ENCODE data around the gene SCRN2.

SCRN2 gene

DNA sequence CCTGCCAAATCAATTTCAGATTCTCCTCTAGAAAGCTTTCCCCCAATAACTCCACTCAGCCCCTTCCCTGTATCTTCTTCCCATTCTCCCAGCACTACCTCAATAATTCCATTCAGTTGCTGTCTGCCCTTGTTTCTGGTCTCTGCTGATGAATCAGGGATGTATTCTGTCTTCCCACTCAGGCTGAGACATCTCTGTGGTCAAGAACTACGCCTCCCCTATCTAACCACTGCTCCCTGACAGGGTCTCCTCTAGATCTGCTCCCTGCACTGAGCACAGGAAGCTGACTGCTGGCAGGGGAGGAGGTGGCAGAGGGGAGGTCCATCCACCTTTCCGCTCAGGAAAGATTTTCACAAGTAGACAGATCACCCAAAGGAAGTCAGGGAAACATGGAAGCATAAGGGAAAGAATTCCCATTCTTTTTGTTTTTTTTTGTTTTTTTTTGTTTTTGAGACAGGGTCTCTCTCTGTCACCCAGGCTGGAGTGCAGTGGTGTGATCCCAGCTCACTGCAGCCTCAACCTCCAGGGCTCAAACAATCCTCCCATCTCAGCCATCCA lies 38.0 kb upstream of the SCRN2 start:
- H3K27ac ChIP-seq (ENCODE audit: low read depth, low read length), result no peak overlapping the region
- no peak overlapping the region for H3K4me3 ChIP-seq (ENCODE audit: low read depth, low read length)
- no peaks in the 10 kb centered on the region for H3K79me2 ChIP-seq (ENCODE audit: control insufficient read depth, insufficient read depth, low read length, unreplicated experiment)
- no peaks in the 10 kb centered on the region for H3K36me3 ChIP-seq (ENCODE audit: insufficient read depth, low read length)
- H2AFZ ChIP-seq (ENCODE audit: low read length, unreplicated experiment), result no peak overlapping the region
- H3K27me3 ChIP-seq (ENCODE audit: insufficient read depth, low read length), result peaks cover 6% of the 10 kb centered on the region
- peaks cover 26% of the 10 kb centered on the region for H3K4me1 ChIP-seq (ENCODE audit: control insufficient read depth, insufficient read depth, low read length, unreplicated experiment)

DNA sequence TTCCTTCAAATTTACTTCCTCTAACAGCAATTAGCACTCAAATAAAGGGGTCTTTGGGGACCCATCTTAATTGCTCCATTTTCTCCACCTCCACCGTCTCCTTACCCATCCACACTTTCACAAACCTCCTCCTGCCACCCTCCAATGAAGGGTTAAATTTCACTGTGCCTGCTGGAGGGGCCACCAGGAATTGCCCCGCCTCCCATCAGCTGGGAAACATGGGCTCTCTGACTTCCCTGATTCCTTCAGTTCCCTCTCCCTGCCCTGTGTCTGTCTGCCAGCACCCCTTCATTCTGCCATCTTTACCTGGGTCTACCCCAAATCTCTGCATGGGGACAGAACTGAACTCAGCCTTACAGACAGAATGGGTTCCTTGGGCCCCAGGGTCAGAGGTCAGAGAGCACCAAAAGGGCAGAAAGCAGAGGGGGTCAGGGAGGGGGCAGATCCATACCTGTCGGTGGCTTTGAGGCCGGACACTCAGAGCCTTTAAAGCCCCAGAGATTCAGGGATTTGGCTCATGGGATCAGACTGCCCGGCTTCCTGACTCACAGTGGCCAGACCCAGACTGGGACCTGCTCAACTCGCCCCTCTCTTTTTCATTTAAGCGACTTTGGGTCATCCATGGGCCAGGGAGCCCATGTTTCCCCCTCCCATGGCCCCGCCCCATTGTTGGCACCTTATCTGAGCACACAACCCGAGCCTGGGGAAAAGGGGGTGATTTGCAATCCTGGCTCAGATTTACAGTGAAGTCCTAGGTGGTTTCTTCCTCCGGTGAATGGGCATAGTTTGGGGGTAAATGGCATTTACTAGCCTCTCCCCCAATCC lies 37.3 kb upstream of the SCRN2 start:
- Histone ChIP-seq H3K27me3 (ENCODE audit: insufficient read depth, low read length) (peaks cover 12% of the 10 kb centered on the region), H3K79me2 (ENCODE audit: control insufficient read depth, insufficient read depth, low read length, unreplicated experiment) (no peaks in the 10 kb centered on the region), H3K36me3 (ENCODE audit: insufficient read depth, low read length) (no peaks in the 10 kb centered on the region), H3K4me3 (ENCODE audit: low read depth, low read length) (no peak overlapping the region), H3K27ac (ENCODE audit: low read depth, low read length) (no peak overlapping the region), H3K4me1 (ENCODE audit: control insufficient read depth, insufficient read depth, low read length, unreplicated experiment) (peaks cover 26% of the 10 kb centered on the region), H2AFZ (ENCODE audit: low read length, unreplicated experiment) (no peak overlapping the region)

DNA sequence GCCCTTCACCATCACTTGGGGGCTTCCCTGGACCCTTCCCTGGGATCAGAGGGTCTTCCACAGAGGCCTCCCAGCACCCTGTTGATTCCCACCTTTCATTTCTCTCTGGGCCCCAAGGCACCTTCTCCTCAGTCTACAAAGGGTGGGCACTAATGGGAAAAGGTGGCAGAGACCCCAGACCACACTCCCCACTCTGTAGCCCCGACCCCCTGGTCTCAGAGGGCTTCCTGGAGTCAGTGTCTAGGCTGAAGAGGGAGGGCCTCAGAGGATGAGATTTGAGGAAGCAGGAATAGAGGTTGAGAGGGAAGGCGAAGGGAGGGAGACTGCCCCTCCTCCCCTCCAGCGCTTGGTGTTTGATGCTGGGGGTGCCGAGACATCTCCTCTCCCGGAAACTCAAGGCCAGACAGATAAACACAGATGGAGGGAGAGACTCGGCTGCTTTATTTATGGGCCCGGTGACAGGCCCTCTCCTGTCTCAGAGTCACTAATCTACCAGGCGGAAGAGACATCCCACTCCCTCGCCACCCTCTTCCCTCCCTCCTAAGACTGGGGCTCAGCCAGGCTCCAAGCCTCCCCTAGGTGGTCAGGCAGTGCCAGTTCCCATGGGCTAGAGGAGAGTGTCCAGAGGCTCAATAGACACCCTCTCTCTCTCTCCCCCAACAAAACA lies 36.4 kb upstream of the SCRN2 start:
- H3K27ac ChIP-seq (ENCODE audit: low read depth, low read length), result no peak overlapping the region
- no peak overlapping the region for H2AFZ ChIP-seq (ENCODE audit: low read length, unreplicated experiment)
- no peaks in the 10 kb centered on the region for H3K36me3 ChIP-seq (ENCODE audit: insufficient read depth, low read length)
- peaks cover 21% of the 10 kb centered on the region for H3K27me3 ChIP-seq (ENCODE audit: insufficient read depth, low read length)
- no peak overlapping the region for H3K4me3 ChIP-seq (ENCODE audit: low read depth, low read length)
- H3K79me2 ChIP-seq (ENCODE audit: control insufficient read depth, insufficient read depth, low read length, unreplicated experiment), result no peaks in the 10 kb centered on the region
- peaks cover 26% of the 10 kb centered on the region for H3K4me1 ChIP-seq (ENCODE audit: control insufficient read depth, insufficient read depth, low read length, unreplicated experiment)

DNA sequence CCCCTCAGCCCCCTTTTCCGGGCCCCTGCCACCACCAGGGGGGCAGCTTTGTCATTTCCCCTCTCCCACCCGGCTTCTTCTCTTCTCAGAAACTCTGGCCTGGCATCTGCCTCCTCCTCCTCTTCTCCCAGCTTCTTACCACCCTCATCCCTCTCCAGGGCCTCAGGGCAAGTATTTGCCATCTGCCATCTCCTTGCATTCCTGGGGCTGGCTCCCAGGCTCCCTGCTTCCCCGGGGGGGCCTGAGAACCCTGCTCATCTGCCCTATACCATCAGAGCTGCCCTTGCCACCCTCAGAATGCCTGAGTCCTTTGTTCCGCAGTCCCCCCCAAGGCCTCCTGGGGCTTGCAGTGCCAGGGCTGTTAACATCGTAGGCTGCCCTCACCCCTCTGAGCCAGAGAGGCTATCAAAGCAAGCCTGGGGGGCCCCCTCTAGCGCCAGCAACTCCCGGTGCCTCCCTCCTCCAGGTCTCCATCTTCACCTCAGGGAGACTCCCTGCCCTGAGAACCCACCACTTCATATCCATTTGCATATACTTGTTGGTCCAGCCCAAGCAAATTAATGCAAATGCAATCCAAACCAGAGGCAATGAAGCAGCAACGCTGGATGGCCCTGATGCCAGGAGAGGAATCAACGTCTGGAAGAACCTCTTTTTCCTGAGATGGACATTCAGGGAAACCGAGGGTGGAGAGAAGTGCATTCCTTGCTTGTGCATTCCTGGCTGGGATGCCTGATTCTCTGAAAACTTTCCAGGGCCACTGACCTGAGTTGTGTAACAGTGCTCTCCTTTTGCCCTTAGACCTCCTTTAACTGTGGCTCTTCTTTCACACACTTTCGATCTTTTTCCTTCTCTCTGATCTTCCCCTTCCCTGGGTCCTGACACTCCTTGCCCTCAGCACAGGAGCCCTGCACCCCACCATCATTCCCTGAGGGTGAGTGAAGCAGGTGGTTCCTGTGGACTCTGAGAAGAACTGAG lies 34.2 kb upstream of the SCRN2 start:
- H3K27ac ChIP-seq (ENCODE audit: low read depth, low read length), result no peak overlapping the region
- H3K79me2 ChIP-seq (ENCODE audit: control insufficient read depth, insufficient read depth, low read length, unreplicated experiment), result no peaks in the 10 kb centered on the region

DNA sequence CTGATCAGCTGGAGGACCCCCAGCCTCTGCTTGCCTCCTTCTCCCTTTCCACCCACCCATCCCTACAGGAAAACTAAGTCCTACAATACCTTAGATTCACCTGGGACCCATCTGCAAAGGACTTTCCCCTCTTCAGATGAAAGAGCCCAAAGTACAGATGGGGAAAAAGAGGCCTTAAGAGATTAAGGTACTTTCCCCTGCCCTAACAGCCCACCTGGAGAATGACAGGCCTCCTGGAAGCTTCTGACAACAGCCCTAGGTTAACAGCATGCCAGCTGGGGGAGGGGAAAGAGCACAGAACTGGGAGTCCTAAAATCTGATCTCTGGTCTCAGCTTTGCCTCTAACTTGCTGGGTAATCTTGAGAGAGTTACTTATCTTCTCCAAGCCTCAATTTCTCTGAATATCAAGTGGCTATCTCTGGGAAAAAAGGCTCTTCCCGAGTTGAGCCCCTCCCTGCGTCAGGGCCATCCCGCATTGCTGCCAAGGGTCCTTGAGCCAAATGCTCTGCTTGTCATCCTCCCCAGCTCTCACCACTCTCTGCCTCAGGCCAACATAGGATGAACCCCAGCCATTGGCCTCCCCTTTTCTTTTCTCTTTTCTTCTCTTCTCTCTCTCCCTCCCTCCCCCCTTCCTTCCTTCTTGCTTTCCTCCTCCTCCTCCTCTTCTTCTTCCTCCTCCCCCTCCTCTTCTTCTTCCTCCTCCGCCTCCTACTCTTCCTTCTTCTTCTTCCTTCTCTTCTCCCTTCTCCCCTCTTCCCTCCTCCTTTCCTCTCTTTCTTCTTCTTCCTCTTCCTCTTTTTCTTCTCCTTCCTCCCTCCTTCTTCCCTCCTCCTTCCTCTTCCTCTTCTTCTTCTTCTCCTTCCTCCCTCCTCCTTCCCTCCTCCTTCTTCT lies 32.4 kb upstream of the SCRN2 start:
- H3K27me3 ChIP-seq (ENCODE audit: insufficient read depth, low read length), result peaks cover 60% of the 10 kb centered on the region
- no peaks in the 10 kb centered on the region for H3K36me3 ChIP-seq (ENCODE audit: insufficient read depth, low read length)
- peaks cover 9% of the 10 kb centered on the region for H3K4me1 ChIP-seq (ENCODE audit: control insufficient read depth, insufficient read depth, low read length, unreplicated experiment)
- H3K4me3 ChIP-seq (ENCODE audit: low read depth, low read length), result no peak overlapping the region
- H2AFZ ChIP-seq (ENCODE audit: low read length, unreplicated experiment), result no peak overlapping the region
- no peaks in the 10 kb centered on the region for H3K79me2 ChIP-seq (ENCODE audit: control insufficient read depth, insufficient read depth, low read length, unreplicated experiment)
- H3K27ac ChIP-seq (ENCODE audit: low read depth, low read length), result no peak overlapping the region

More for the DNA sequence above, 34.2 kb upstream of the SCRN2 start:
- Histone ChIP-seq H3K27me3 (ENCODE audit: insufficient read depth, low read length) (peaks cover 42% of the 10 kb centered on the region), H3K4me3 (ENCODE audit: low read depth, low read length) (no peak overlapping the region), H2AFZ (ENCODE audit: low read length, unreplicated experiment) (no peak overlapping the region), H3K36me3 (ENCODE audit: insufficient read depth, low read length) (no peaks in the 10 kb centered on the region), H3K4me1 (ENCODE audit: control insufficient read depth, insufficient read depth, low read length, unreplicated experiment) (peaks cover 17% of the 10 kb centered on the region)

DNA sequence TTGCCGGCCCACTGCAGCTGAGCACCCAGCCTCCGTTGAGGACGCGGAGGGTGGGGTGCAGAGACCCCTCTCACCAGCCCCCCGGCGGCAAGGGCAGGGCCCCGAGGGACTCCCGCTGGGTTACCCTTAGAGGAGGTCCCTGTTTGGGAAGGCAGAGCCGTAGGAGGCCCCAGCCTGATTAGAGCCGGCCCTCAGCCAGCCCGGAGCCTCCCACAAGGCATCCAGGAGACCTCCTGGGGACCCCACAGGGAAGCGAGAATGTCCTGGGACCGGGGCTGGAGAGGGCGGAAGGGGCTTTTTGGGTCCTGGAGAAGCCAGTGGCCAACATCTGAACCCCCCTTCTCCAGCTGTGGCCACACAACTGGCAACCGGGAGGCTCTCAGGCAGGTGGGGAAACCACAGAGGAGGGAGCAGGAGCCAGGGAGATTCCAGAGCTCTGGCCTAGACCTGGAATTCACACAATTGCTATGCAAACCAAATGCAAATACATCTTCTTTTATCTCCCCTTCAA lies 31.6 kb upstream of the SCRN2 start:
- no peak overlapping the region for H2AFZ ChIP-seq (ENCODE audit: low read length, unreplicated experiment)
- H3K4me1 ChIP-seq (ENCODE audit: control insufficient read depth, insufficient read depth, low read length, unreplicated experiment), result peaks cover 3% of the 10 kb centered on the region
- H3K36me3 ChIP-seq (ENCODE audit: insufficient read depth, low read length), result no peaks in the 10 kb centered on the region
- H3K79me2 ChIP-seq (ENCODE audit: control insufficient read depth, insufficient read depth, low read length, unreplicated experiment), result no peaks in the 10 kb centered on the region
- no peak overlapping the region for H3K4me3 ChIP-seq (ENCODE audit: low read depth, low read length)
- peaks cover 62% of the 10 kb centered on the region for H3K27me3 ChIP-seq (ENCODE audit: insufficient read depth, low read length)
- H3K27ac ChIP-seq (ENCODE audit: low read depth, low read length), result no peak overlapping the region

DNA sequence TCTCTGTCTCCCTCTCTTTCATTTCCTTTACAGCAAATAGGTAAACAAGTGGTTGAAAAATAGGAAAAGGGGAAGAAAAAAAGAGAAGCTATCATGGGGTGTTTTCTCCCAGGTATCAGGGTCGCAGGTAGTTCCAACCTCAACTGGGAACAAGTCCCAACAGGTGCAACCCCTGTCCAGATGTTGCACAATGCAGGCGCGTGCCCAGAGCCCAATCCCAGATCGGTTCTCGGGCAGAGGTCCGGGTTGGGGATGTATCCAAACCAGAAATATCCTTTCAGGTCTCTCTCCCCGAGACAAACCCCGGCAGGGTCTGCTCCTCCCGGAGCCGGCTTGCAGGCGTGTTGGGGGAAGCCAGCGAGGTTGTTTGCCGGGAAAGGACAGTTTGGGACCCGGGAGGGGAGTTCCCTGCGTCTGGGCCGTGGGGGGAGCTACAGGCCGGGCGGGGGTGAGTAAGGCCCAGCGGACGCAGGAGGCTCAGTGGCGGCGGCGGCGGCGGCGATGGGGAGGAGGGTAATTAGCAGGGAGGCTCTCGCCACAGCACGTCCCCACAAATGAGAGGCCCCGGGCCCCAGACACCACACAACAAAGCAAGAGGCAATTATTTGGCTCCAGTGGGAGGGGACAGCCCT lies 31.1 kb upstream of the SCRN2 start:
- Histone ChIP-seq H3K4me3 (ENCODE audit: low read depth, low read length) (no peak overlapping the region), H3K36me3 (ENCODE audit: insufficient read depth, low read length) (no peaks in the 10 kb centered on the region), H3K4me1 (ENCODE audit: control insufficient read depth, insufficient read depth, low read length, unreplicated experiment) (peaks cover 3% of the 10 kb centered on the region), H3K79me2 (ENCODE audit: control insufficient read depth, insufficient read depth, low read length, unreplicated experiment) (no peaks in the 10 kb centered on the region), H3K27ac (ENCODE audit: low read depth, low read length) (no peak overlapping the region), H3K27me3 (ENCODE audit: insufficient read depth, low read length) (peaks cover 62% of the 10 kb centered on the region), H2AFZ (ENCODE audit: low read length, unreplicated experiment) (no peak overlapping the region)

DNA sequence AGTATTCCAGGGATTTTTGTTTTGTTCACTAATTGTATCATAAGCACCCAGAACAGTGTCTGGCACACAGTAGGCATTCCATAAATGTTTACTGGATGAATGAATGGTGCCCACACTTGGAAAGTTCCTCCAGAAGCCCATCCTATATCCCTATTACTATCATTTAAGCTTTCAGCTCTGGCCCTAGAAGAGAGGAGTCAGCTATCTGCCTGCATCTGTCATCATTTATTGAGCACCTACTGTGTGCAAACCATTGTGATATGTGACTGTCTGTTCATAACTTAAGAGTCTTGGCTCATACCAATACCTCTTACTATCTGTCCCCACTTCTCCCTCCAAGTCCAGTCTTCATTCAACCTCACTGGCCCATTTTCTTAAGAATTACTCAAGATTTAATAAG lies 30.0 kb upstream of the SCRN2 start:
- Histone ChIP-seq H3K4me3 (ENCODE audit: low read depth, low read length) (no peak overlapping the region), H3K4me1 (ENCODE audit: control insufficient read depth, insufficient read depth, low read length, unreplicated experiment) (peaks cover 3% of the 10 kb centered on the region), H3K27ac (ENCODE audit: low read depth, low read length) (no peak overlapping the region), H2AFZ (ENCODE audit: low read length, unreplicated experiment) (no peak overlapping the region), H3K79me2 (ENCODE audit: control insufficient read depth, insufficient read depth, low read length, unreplicated experiment) (no peaks in the 10 kb centered on the region), H3K27me3 (ENCODE audit: insufficient read depth, low read length) (peaks cover 62% of the 10 kb centered on the region), H3K36me3 (ENCODE audit: insufficient read depth, low read length) (no peaks in the 10 kb centered on the region)

DNA sequence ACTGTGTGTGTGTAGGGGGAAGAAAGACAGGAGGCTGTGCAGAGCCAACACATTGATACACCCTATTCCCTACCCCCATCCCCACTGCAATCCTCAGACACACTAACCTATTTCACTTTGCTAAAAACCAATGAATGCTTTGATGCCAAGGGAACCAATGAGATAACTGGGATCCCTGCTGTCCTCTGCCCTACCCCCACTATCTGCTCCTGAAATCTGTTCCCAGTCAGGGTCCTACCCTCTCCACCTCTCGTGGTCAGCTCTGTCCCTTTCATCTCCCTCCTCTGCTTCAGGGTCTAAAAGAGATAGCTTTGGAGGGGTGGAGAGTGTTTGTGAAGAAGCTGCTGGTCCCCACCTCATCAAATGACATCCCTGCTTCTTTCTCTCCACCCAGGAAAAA lies 29.0 kb upstream of the SCRN2 start:
- Histone ChIP-seq H3K27me3 (ENCODE audit: insufficient read depth, low read length) (peaks cover 62% of the 10 kb centered on the region), H3K4me3 (ENCODE audit: low read depth, low read length) (no peak overlapping the region), H3K36me3 (ENCODE audit: insufficient read depth, low read length) (no peaks in the 10 kb centered on the region), H3K27ac (ENCODE audit: low read depth, low read length) (no peak overlapping the region), H3K79me2 (ENCODE audit: control insufficient read depth, insufficient read depth, low read length, unreplicated experiment) (no peaks in the 10 kb centered on the region), H3K4me1 (ENCODE audit: control insufficient read depth, insufficient read depth, low read length, unreplicated experiment) (no peaks in the 10 kb centered on the region), H2AFZ (ENCODE audit: low read length, unreplicated experiment) (no peak overlapping the region)

Data from ACC112 (cell line).